ENCODE data around the gene RCOR1. TPM values are rescaled to one million over a fixed set of nuclear protein-coding genes. Genes with fewer than 3 reads are reported as not detected.

The RCOR1 gene
- total RNA-seq, 4 donors from 2014 or later, result 15.7 to 31.0 (median 25.8) TPM

- TF ChIP-seq CTCF (IDR thresholded peaks at IDR 0.05) (no peak), POLR2A (IDR thresholded peaks at IDR 0.05) (no peak), EP300 (IDR thresholded peaks at IDR 0.05; ENCODE audit: low read depth) (no peak), POLR2AphosphoS5 (IDR thresholded peaks at IDR 0.05) (no peak)
- WGBS, 2 donors (ENCODE audit: low coverage in 1 of 2), result 93% methylated on average over 14 of the region's 14 CpGs; no CpG with 5 or more reads in 1 of the 2 donors
- H3K4me3 ChIP-seq, result no peak overlapping the region
- in situ Hi-C loops (cut with MboI; ENCODE audit: low pct_ligation_motif_present in 1 of 4, low pct_unique_long_range_greater_than_20kb in 1 of 4, low sequenced_read_pairs in 3 of 4), result loop anchor here in 2 of 4 donors (25.0 kb wide), 1 partner anchor 162 kb away; the partner anchor contains the start of gene AMN (in 2 of the 2)
- H3K36me3 ChIP-seq, result no peaks in the 10 kb centered on the region
- intact Hi-C loops (cut with DNase I; ENCODE audit: low total_unique reads), result no loop called here
- H3K27me3 ChIP-seq, result no peaks in the 10 kb centered on the region
- no peak for DNase-seq
- H3K4me1 ChIP-seq, result no peaks in the 10 kb centered on the region
- H3K27ac ChIP-seq, result no peak overlapping the region
- H3K9me3 ChIP-seq, result no peaks in the 10 kb centered on the region
Measured at GRCh38 chr14:102750376-102750775, 157.9 kb downstream of the RCOR1 start.

- WGBS, 2 donors (ENCODE audit: low coverage in 1 of 2), result 93% methylated on average over 16 of the region's 16 CpGs; no CpG with 5 or more reads in 1 of the 2 donors
- TF ChIP-seq POLR2AphosphoS5 (IDR thresholded peaks at IDR 0.05) (no peak), EP300 (IDR thresholded peaks at IDR 0.05; ENCODE audit: low read depth) (no peak), CTCF (IDR thresholded peaks at IDR 0.05) (no peak), POLR2A (IDR thresholded peaks at IDR 0.05) (no peak)
- H3K4me1 ChIP-seq, result no peaks in the 10 kb centered on the region
- no peak overlapping the region for H3K4me3 ChIP-seq
- no peaks in the 10 kb centered on the region for H3K27me3 ChIP-seq
- H3K27ac ChIP-seq, result no peak overlapping the region
- in situ Hi-C loops (cut with MboI; ENCODE audit: low pct_ligation_motif_present in 1 of 4, low pct_unique_long_range_greater_than_20kb in 1 of 4, low sequenced_read_pairs in 3 of 4), result loop anchor here in 2 of 4 donors (25.0 kb wide), 1 partner anchor 161 kb away; the partner anchor contains the start of gene AMN (in 2 of the 2)
- no peaks in the 10 kb centered on the region for H3K9me3 ChIP-seq
- no peak for DNase-seq
- intact Hi-C loops (cut with DNase I; ENCODE audit: low total_unique reads), result no loop called here
- no peaks in the 10 kb centered on the region for H3K36me3 ChIP-seq
Measured at GRCh38 chr14:102751088-102751487, 158.6 kb downstream of the RCOR1 start.

GRCh38 chr14:102752239-102752847 lies 159.9 kb downstream of the RCOR1 start:
- DNase-seq, result no peak
- intact Hi-C loops (cut with DNase I; ENCODE audit: low total_unique reads), result no loop called here
- in situ Hi-C loops (cut with MboI; ENCODE audit: low pct_ligation_motif_present in 1 of 4, low pct_unique_long_range_greater_than_20kb in 1 of 4, low sequenced_read_pairs in 3 of 4), result loop anchor here in 2 of 4 donors (25.0 kb wide), 1 partner anchor 160 kb away; the partner anchor contains the start of gene AMN (in 2 of the 2)
- H3K4me1 ChIP-seq, result no peaks in the 10 kb centered on the region
- H3K27ac ChIP-seq, result no peak overlapping the region
- H3K36me3 ChIP-seq, result no peaks in the 10 kb centered on the region
- no peak overlapping the region for H3K4me3 ChIP-seq
- no peak for TF ChIP-seq CTCF (IDR thresholded peaks at IDR 0.05)
- TF ChIP-seq POLR2AphosphoS5 (IDR thresholded peaks at IDR 0.05), result no peak
- TF ChIP-seq EP300 (IDR thresholded peaks at IDR 0.05; ENCODE audit: low read depth), result no peak
- no peak for TF ChIP-seq POLR2A (IDR thresholded peaks at IDR 0.05)
- H3K27me3 ChIP-seq, result no peaks in the 10 kb centered on the region
- H3K9me3 ChIP-seq, result no peaks in the 10 kb centered on the region
- 89% methylated on average over 10 of the region's 14 CpGs; no CpG with 5 or more reads in 1 of the 2 donors for WGBS, 2 donors (ENCODE audit: low coverage in 1 of 2)

GRCh38 chr14:102754370-102755262 lies 162.2 kb downstream of the RCOR1 start:
- in situ Hi-C loops (cut with MboI; ENCODE audit: low pct_ligation_motif_present in 1 of 4, low pct_unique_long_range_greater_than_20kb in 1 of 4, low sequenced_read_pairs in 3 of 4) (loop anchor here in 2 of 4 donors (25.0 kb wide), 1 partner anchor 158 kb away; the partner anchor contains the start of gene AMN (in 2 of the 2)), intact Hi-C loops (cut with DNase I; ENCODE audit: low total_unique reads) (no loop called here)
- no peaks in the 10 kb centered on the region for H3K27me3 ChIP-seq
- 84% methylated on average over 17 of the region's 17 CpGs; no CpG with 5 or more reads in 1 of the 2 donors for WGBS, 2 donors (ENCODE audit: low coverage in 1 of 2)
- no peaks in the 10 kb centered on the region for H3K4me1 ChIP-seq
- TF ChIP-seq POLR2AphosphoS5 (IDR thresholded peaks at IDR 0.05) (no peak), POLR2A (IDR thresholded peaks at IDR 0.05) (no peak), CTCF (IDR thresholded peaks at IDR 0.05) (no peak), EP300 (IDR thresholded peaks at IDR 0.05; ENCODE audit: low read depth) (no peak)
- no peaks in the 10 kb centered on the region for H3K9me3 ChIP-seq
- H3K36me3 ChIP-seq, result no peaks in the 10 kb centered on the region
- no peak for DNase-seq
- no peak overlapping the region for H3K27ac ChIP-seq
- H3K4me3 ChIP-seq, result no peak overlapping the region

Data from transverse colon (tissue), 4 donors.